Amniotic epithelial cell (primary cell): ENCODE data around the gene ZDHHC14.
"Not testable (repeated sequence)": the region's sequence is repeated elsewhere in the genome, so short reads cannot be mapped to it uniquely, and the experiment has no call there.

Experiments used
- DNase-seq: peaks from one replicate; pipeline ENCODE4 v3.0.0-alpha.2; 2010; ENCODE audit warnings: low read depth

ZDHHC14 gene

GRCh38 chr6:157406661-157407060 is 25.7 kb downstream of the ZDHHC14 start:
- no peak for DNase-seq

- DNase-seq, result no peak
These were observed 26.7 kb downstream of the ZDHHC14 start for GRCh38 chr6:157407646-157408045.

- not testable (repeated sequence) for DNase-seq
These were observed 27.4 kb downstream of the ZDHHC14 start for GRCh38 chr6:157408427-157408826.

- DNase-seq, result no peak
These were observed 29.1 kb downstream of the ZDHHC14 start for GRCh38 chr6:157410045-157410444.

- no peak for DNase-seq
These were observed 30.4 kb downstream of the ZDHHC14 start for GRCh38 chr6:157411368-157411767.

- no peak for DNase-seq
These were observed 31.8 kb downstream of the ZDHHC14 start for GRCh38 chr6:157412791-157413190.

- DNase-seq, result no peak
These were observed 39.5 kb downstream of the ZDHHC14 start for GRCh38 chr6:157420497-157420896.

- DNase-seq, result no peak
These were observed 43.6 kb downstream of the ZDHHC14 start for GRCh38 chr6:157424491-157425020.

- no peak for DNase-seq
These were observed 47.0 kb downstream of the ZDHHC14 start for GRCh38 chr6:157427969-157428368.

- DNase-seq, result no peak
These were observed 47.6 kb downstream of the ZDHHC14 start for GRCh38 chr6:157428427-157429202.

- DNase-seq, result no peak
These were observed 48.3 kb downstream of the ZDHHC14 start for GRCh38 chr6:157429248-157429647.

- no peak for DNase-seq
These were observed 49.8 kb downstream of the ZDHHC14 start for GRCh38 chr6:157430834-157431233.

GRCh38 chr6:157432231-157432891 is 51.4 kb downstream of the ZDHHC14 start:
- DNase-seq, result no peak

- DNase-seq, result no peak
These were observed 51.9 kb downstream of the ZDHHC14 start for GRCh38 chr6:157432892-157433265.

- no peak for DNase-seq
These were observed 52.7 kb downstream of the ZDHHC14 start for GRCh38 chr6:157433678-157434081.

- no peak for DNase-seq
These were observed 53.5 kb downstream of the ZDHHC14 start for GRCh38 chr6:157434349-157435033.

- DNase-seq, result no peak
These were observed 55.4 kb downstream of the ZDHHC14 start for GRCh38 chr6:157436219-157436943.

- no peak for DNase-seq
These were observed 56.0 kb downstream of the ZDHHC14 start for GRCh38 chr6:157436944-157437336.

GRCh38 chr6:157438611-157439111 is 57.7 kb downstream of the ZDHHC14 start:
- no peak for DNase-seq

- no peak for DNase-seq
These were observed 59.2 kb downstream of the ZDHHC14 start for GRCh38 chr6:157440171-157440570.

GRCh38 chr6:157442291-157442690 is 61.3 kb downstream of the ZDHHC14 start:
- peak; percentile 83 for DNase-seq
